Heart left ventricle (tissue), 13 donors: ENCODE data around the gene SSU72.

Source experiments
- CTCF ChIP-seq, 12 donors: fragments of 200-600 bp; sonication (generic) in 4 of 12; IDR thresholded peaks; one replicate each; pipeline versions ENCODE4 v1.5.0 to v1.8.0; 2018 to 2022; ENCODE audit warnings: antibody characterized with exemption in 12 of 12, mild to moderate bottlenecking in 5 of 12
- POLR2A ChIP-seq, 2 donors: fragments of 450-650 bp; IDR thresholded peaks; one replicate each; pipeline ENCODE4 v1.6.1; 2017; ENCODE audit warnings: antibody characterized with exemption in 2 of 2, mild to moderate bottlenecking in 2 of 2, moderate library complexity in 2 of 2
- donor health status: ischemic (EF 13 %, LVEDD 7.1; RV severe dilation, severe dysfunction).
- donor health status: DM: no; HTN: yes; CAD: no.
- donor health status: DM: no; HTN: no; CAD: no.
- donor health status: ischemic (EF 25% LVEDD 6.9; RV normal size, moderate dysfunction).
- donor health status: ischemic (EF 25% LVEDD 5.7; RV mildly dilated, moderate dysfunction).
- donor health status: ischemic (EF 35%, LVEDD 5.7; RV mildly dilated, moderate dysfunction).
- donor health status: nonischemic (EF 11% LVEDD 7.7; RV severe dilation, severe dysfunction).
- donor health status: DM: yes; HTN: yes; CAD: no.
- donor health status: PGD.
- donor health status: ischemic (EF 29% LVEDD 5.4; RV normal size, mild dysfunction).
- donor health status: nonischemic (EF 23%, LVEDD 6.1; RV moderate dilation, normal function).

- no peak for TF ChIP-seq CTCF (IDR thresholded peaks at IDR 0.05)
- TF ChIP-seq POLR2A (IDR thresholded peaks at IDR 0.05) = no peak
These were observed 38.4 kb downstream of the SSU72 start for GRCh38 chr1:1536019-1536937.
